Activated naive CD4-positive, alpha-beta T cell treated with anti-CD3 and anti-CD28 coated beads, Interleukin-2, amount 50 U/mL, for 72 hours (primary cell): Measurements from ENCODE around the gene PHOX2A. TPM values are rescaled to one million over a fixed set of nuclear protein-coding genes. Genes with fewer than 3 reads are reported as not detected.
"Not testable (repeated sequence)": the region's sequence is repeated elsewhere in the genome, so short reads cannot be mapped to it uniquely, and the experiment has no call there.

ENCODE experiments used
- ATAC-seq, 2 donors: fragments of 150-1000 bp; cut with Tn5 transposase; 2 replicates each; pipeline ENCODE4 v1.10.0; 2021; ENCODE audit warnings: mild to moderate bottlenecking in 2 of 2, moderate library complexity in 2 of 2
- DNase-seq, 2 donors: peaks; one replicate each; pipeline ENCODE4 v3.0.0; 2021 to 2022; ENCODE audit warnings: low spot score in 2 of 2
- H3K27ac Mint-ChIP-seq, 2 donors: one replicate each; pipeline ENCODE4 v1.8.0; 2022; ENCODE audit warnings: mild to moderate bottlenecking in 2 of 2, mixed read lengths in 2 of 2
- H3K36me3 Mint-ChIP-seq, 2 donors: one replicate each; pipeline ENCODE4 v1.8.0; 2022; ENCODE audit warnings: mixed read lengths in 2 of 2
- H3K9me3 Mint-ChIP-seq, 2 donors: one replicate each; pipeline ENCODE4 v1.8.0; 2022; ENCODE audit warnings: mixed read lengths in 2 of 2
- total RNA-seq, 2 donors: library from RNA; stranded (reverse); gene quantifications; one replicate each; pipeline ENCODE4 v1.2.3, GENCODE V29; 2022

Gene PHOX2A
- total RNA-seq = not detected

DNA sequence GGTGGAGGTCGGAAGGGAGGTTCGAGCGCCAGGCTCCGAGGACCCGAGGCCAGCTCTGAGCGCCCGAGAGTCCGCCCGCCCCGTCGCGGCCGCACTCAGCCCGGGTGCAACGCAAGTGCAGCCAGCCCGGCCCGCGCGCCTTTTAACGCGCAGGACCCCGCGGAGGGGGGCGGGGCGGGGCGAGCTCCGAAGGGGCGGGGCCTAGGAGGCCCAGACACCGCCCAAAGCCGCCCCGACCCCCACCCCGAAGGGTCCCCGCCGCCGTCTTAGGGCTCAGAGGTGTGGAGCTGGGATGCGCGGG lies at the start of gene PHOX2A:
TSS of gene PHOX2A (minus strand) at position 117 of the 301 bp plus-strand sequence. CDS start 172 bp downstream, outside the sequence.
- no peak for DNase-seq
- no peak within 1 kb of the TSS for H3K27ac Mint-ChIP-seq
- H3K9me3 Mint-ChIP-seq = no peaks in the 10 kb centered on the region
- no peak for ATAC-seq
- peaks cover 0 to 10% of the 10 kb centered on the region in 2 donors for H3K36me3 Mint-ChIP-seq

DNA sequence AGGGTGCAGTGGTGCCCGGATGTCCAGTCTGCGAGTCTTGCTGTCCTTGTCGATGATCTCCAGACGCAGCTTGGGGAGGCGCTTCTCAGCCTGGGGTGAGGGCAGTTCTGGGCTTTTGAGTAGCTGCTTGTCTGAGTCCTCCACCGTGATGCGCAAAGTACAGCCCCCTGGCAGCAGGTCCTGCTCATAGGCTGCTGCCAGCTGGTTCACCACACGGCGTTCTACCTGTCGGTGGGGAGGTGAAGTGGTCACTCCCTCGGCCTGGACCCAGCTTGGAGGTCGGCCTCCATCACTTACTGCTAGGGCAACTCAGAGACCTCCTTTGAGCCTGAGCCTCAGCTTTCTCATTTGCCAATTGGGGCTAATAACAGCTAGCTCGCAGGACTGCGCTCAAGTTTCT lies 49.4 kb upstream of the PHOX2A start:
- no peaks in the 10 kb centered on the region for H3K9me3 Mint-ChIP-seq
- no peaks in the 10 kb centered on the region for H3K36me3 Mint-ChIP-seq
- peak in 1 of 2 donors; percentile 51 for DNase-seq
- no peak overlapping the region for H3K27ac Mint-ChIP-seq
- ATAC-seq = no peak

DNA sequence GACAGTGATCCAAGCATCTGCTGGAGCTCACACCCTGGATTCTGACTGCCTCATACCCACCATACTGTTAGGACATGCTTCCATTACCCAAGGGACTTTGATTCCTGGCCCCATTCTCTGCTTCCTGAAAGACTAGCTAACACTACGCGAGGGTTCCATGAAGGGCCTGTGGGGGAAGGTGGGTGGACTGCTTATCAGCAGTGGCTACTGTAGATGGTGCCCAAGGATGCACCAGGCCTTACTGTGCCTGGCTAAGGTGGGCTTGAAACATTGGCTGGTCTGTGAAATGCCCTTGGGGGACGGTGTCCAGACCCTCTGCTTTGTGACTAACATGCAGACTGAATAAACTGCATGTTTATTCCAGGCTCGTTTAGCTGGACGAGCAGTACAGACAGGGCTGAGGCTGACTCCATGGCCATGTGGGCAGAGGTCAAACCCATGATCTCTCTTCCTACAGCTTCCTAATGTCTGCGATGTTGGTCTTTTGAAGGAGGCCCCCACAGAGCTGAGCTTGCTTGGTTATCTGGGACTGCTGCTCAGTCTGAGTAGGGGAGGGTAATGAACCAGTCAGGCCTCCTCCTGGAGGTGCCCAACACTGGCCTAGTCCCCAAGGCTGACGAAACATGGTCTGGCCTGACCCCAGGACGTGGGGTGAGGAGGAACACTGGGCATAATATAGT lies 48.3 kb upstream of the PHOX2A start:
- peak in 1 of 2 donors; percentile 20 for ATAC-seq

DNA sequence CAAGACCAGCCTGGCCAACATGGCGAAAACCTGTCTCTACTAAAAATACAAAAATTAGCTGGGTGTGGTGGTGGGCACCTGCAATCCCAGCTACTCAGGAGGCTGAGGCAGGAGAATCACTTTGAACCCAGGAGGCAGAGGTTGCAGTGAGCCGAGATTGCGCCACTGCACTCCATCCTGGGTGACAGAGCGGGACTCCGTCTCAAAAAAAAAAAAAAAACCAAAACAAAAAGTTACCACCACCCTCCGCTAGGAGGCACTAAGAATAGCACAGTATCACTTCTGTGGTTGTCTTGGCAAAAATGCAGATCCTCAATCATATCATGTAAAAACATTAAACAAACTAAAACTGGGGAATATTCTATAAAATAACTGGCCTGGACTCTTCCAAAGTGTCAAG lies 46.8 kb upstream of the PHOX2A start:
- ATAC-seq = peak in 1 of 2 donors; percentile 57
- peak in 1 of 2 donors; percentile 17 for DNase-seq
- not testable (repeated sequence) for H3K27ac Mint-ChIP-seq, H3K9me3 Mint-ChIP-seq, H3K36me3 Mint-ChIP-seq

More for the DNA sequence above, 48.3 kb upstream of the PHOX2A start:
- H3K27ac Mint-ChIP-seq = no peak overlapping the region
- DNase-seq = peak in 1 of 2 donors; percentile 48
- H3K36me3 Mint-ChIP-seq = no peaks in the 10 kb centered on the region
- H3K9me3 Mint-ChIP-seq = no peaks in the 10 kb centered on the region

DNA sequence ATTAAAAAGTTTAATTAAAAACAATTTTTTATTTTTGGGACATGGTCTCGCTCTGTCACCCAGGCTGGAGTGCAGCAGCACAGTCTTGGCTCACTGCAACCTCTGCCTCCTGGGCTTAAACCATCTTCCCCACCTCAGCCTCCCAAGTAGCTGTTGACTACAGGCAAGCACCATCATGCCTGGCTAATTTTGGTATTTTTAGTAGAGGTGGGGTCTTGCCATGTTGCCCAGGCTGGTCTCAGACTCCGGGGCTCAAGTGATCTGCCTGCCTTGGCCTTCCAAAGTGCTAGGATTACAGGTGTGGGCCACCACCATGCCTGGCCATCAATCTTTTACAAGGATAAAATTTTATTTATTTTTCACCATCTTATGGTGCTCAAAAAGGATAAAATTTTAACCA lies 43.3 kb upstream of the PHOX2A start:
- H3K36me3 Mint-ChIP-seq = no peaks in the 10 kb centered on the region
- no peak overlapping the region for H3K27ac Mint-ChIP-seq
- ATAC-seq (no peak), DNase-seq (no peak)
- no peaks in the 10 kb centered on the region for H3K9me3 Mint-ChIP-seq

DNA sequence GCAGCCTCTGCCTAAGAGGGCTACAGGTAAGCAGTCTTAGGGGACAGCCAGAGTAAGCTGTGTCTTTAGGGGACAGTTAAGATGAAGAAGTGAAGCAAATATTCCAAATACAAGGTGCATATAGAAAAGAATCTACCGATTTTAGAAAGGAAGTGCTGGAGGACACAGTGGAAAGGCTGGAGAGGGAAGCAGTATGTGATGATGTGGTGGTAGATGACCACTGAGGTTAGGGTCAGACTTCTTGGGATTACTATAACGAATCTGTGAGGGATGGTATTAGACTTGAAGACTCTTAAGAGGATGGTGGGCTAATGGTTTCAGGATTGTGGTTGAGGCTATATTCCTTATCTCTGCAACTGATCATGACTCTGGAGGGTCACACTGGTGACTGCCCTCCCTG lies 40.0 kb upstream of the PHOX2A start:
- Mint-ChIP-seq H3K9me3 (peaks cover 4 to 5% of the 10 kb centered on the region in 2 donors), H3K36me3 (peaks cover 0 to 6% of the 10 kb centered on the region in 2 donors), H3K27ac (no peak overlapping the region)
- DNase-seq (no peak), ATAC-seq (no peak)

DNA sequence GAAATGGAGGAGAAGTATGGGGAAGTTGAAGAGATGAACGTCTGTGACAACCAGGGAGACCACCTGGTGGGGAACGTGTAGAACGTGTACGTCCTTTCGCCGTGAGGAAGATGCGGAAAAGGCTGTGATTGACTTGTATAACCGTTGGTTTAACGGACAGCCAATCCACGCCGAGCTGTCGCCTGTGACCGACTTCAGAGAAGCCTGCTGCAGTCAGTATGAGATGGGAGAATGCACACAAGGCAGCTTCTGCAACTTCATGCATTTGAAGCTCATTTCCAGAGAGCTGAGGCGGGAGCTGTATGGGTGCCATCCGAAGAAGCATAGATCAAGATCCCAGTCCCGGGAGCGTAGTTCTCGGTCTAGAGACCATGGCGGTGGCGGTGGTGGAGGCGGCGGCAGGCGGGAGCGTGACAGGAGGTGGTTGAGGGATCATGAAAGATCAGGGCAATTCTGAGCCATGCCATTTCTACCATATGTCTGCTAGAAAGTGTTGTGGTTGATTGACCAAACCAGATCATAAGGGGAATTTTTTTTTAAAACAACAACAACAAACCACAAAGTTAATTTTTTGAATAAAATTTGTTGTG lies 36.8 kb upstream of the PHOX2A start:
- no peak for DNase-seq
- Mint-ChIP-seq H3K36me3 (peaks cover 0 to 6% of the 10 kb centered on the region in 2 donors), H3K27ac (no peak overlapping the region), H3K9me3 (peaks cover 4 to 5% of the 10 kb centered on the region in 2 donors)
- no peak for ATAC-seq

DNA sequence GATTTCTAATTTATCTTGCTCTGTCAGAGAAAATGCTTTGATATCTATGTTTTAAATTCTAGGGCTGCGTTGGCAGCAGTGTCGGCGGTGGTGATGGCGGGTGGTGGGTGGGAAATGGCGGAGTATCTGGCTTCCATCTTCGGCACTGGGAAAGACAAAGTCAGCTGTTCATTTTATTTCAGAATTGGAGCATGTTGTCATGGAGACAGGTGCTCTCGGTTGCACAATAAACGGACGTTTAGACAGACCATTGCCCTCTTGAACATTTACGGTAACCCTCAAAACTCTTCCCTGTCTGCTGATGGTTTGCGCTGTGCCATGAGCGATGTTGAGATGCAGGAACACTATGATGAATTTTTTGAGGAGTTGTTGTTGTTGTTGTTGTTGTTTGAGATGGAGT lies 36.1 kb upstream of the PHOX2A start:
- H3K36me3 Mint-ChIP-seq = peaks cover 0 to 6% of the 10 kb centered on the region in 2 donors
- ATAC-seq (no peak), DNase-seq (no peak)
- no peak overlapping the region for H3K27ac Mint-ChIP-seq
- H3K9me3 Mint-ChIP-seq = peaks cover 4 to 5% of the 10 kb centered on the region in 2 donors

DNA sequence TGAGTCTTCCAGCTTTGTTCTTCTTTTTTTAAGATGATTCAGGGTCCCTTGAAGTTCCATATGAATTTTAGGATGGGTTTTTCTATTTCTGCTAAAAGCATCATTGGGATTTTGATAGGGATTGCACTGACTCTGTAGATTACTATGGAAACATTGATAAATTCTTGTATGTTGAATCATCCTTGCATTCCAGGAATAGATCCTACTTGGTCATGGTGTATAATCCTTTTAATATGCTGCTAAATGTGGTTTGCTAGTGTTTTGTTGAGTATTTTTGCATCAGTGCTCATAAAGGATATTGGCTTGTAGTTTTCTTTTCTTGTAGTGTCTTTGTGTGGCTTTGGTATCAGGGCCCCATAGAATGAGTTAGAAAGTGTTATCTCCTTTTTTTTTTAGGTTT lies 34.9 kb upstream of the PHOX2A start:
- DNase-seq (no peak), ATAC-seq (no peak)
- no peak overlapping the region for H3K27ac Mint-ChIP-seq
- peaks cover 4 to 5% of the 10 kb centered on the region in 2 donors for H3K9me3 Mint-ChIP-seq
- H3K36me3 Mint-ChIP-seq = peaks cover 0 to 6% of the 10 kb centered on the region in 2 donors

DNA sequence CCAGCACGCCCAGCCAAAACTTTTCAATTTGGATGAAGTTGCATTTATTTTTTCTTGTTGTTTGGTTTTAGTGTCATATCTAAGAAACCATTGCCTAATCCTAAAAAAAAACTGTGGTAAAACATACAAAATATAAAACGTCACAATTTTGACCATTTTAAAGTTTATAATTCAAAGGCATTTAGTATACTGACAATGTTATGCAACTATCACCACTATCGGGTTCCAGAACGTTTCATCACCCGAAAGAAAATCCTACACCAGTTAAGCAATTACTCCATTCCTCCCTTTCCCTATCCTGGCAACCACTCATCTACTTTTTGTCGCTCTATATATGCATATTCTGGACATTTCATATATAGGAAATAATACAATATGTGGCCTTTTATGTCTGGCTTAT lies 30.5 kb upstream of the PHOX2A start:
- Mint-ChIP-seq H3K36me3 (no peaks in the 10 kb centered on the region), H3K27ac (no peak overlapping the region), H3K9me3 (no peaks in the 10 kb centered on the region)
- ATAC-seq (no peak), DNase-seq (no peak)

DNA sequence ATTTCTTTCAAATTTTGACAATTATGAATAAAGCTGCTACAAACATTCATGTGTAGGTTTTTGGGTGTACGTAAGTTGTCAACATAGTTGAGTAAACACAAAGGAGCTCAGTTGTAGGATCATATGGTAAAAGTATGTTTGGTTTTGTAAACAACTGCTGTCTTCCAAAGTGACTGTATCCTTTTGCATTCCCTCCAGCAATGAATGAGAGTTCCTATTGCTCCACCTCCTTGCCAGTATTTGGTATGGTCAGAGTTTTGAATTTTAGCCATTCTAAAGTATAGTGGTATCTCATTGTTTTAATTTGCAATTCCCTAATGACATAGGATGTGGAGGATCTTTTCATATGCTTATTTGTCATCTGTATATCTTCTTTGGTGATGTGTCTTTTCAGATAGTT lies 28.0 kb upstream of the PHOX2A start:
- ATAC-seq (no peak), DNase-seq (no peak)
- no peaks in the 10 kb centered on the region for H3K9me3 Mint-ChIP-seq
- H3K36me3 Mint-ChIP-seq = no peaks in the 10 kb centered on the region
- H3K27ac Mint-ChIP-seq = no peak overlapping the region

DNA sequence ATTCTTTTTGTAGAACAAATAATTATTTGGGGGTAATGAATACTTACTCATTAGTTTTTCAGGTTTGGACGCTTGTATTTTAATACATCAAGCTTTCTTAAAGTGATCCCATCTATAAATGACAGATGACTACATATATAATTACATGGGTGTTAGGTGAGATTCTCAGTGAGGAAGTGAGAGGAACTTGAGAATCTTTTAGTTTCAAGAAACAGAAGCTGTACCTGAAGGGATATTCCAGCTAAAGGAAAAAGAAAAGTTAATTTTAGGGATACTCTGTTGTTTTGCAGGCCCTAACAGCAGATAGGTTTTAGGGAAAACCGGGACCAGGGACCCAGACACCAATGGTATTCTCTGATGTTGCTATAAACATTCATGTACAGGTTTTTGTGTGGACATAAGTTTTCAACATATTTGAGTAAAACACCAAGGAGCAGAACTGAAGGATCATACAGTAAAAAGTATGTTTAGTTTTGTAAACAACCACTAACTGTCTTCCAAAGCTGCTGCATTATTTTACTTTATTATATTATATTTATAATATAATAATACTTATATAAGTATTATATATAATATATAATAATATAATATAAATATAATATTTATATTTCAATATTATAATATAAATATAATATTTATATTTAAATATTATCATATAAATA lies 24.1 kb upstream of the PHOX2A start:
- ATAC-seq (no peak), DNase-seq (no peak)
- Mint-ChIP-seq H3K27ac (no peak overlapping the region), H3K9me3 (no peaks in the 10 kb centered on the region), H3K36me3 (no peaks in the 10 kb centered on the region)

DNA sequence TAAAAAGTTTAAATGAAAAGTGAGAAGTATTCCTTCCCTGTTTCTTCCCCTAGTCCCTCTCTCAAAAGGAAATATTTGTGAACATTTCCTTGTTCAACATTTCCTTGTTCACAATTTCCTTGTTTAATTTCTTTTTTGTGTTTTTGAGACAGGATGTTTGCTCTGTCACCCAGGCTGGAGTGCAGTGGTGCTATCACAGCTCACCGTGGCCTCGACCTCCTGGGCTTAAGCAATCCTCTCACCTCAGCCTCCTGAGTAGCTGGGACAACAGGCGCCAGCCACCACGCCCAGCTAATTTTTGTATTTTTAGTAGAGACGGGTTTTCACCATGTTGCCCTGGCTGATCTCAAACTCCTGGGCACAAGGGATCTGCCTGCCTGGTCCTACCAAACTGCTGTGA lies 23.0 kb upstream of the PHOX2A start:
- not testable (repeated sequence) for H3K9me3 Mint-ChIP-seq, H3K27ac Mint-ChIP-seq, H3K36me3 Mint-ChIP-seq, ATAC-seq, DNase-seq

DNA sequence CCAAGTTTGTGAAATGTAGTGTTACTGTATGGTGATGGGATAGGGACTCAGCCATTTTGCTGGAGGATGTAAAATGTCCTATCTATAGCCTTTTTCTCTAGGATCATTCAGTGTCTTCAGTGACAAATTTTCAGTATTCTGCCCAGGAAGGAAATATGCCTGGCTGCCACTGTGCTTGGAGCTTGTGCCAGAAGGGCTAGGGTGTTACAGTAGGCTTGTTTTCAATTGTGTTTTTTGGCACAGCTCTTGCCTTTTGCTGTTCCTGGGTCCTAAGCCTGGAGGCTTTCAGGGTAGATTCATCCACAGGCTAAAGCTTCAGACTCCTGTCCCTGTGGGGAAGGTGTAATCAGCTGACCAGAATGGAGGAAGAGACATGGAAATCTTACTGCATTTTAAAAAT lies 22.0 kb upstream of the PHOX2A start:
- ATAC-seq = no peak
- Mint-ChIP-seq H3K9me3 (no peaks in the 10 kb centered on the region), H3K27ac (no peak overlapping the region), H3K36me3 (no peaks in the 10 kb centered on the region)
- no peak for DNase-seq

DNA sequence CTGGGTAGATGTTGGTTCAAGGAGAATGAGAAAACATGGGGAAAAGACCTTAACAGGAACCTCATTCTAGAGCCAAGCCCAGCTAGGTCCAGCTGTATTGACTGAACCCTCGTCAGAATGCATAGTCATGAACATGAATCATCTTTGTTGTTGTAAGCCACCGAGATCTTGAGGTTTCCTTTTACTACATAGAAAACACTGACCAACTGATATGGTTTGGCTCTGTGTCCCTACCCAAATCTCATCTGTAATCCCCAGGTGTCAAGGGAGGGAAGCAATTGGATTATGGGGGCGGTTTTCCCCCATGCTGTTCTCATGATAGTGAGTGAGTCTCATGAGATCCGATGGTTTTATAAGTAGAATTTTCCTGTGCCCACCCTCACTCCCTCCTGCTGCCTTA lies 19.4 kb upstream of the PHOX2A start:
- Mint-ChIP-seq H3K27ac (no peak overlapping the region), H3K9me3 (no peaks in the 10 kb centered on the region), H3K36me3 (no peaks in the 10 kb centered on the region)
- no peak for DNase-seq
- peak in 1 of 2 donors; percentile 61 for ATAC-seq

DNA sequence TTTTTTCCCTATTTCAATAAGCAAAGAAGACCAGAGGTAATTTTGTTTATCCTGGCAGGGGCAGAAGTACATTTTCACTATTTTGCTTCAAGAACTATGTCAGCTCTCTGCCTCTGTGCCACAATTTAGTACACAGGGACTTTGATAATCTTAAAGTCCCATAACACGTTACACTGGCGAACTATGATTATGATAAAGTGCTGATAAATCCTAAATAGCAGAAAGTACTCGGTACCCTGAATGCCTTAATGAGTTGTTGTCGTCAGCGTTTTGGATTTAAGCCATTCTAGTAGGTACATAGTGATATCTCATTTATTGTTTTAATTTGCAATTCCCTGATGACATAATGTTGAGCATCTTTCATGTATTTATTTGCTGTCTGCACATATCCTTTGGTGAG lies 16.6 kb upstream of the PHOX2A start:
- Mint-ChIP-seq H3K9me3 (no peaks in the 10 kb centered on the region), H3K27ac (no peak overlapping the region), H3K36me3 (no peaks in the 10 kb centered on the region)
- ATAC-seq (no peak), DNase-seq (no peak)

DNA sequence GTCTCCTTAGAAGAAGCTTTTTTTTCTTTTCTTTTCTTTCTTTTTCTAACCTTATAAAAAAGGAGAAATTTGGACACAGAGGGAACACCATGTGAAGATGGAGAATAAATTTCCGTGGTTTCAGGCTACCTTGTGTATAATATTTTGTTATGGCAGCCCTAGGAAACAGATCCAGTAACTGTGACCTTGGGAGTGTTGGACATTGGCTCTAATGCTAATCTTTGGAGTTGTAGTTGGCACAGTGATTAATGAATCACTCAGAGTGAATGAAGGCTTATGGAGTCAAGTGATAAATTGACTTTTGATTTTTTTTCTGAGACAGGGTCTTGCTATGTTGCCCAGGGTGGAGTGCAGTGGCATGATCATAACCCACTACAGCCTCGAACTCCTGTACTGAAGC lies 15.5 kb upstream of the PHOX2A start:
- Mint-ChIP-seq H3K9me3 (no peaks in the 10 kb centered on the region), H3K27ac (no peak overlapping the region), H3K36me3 (no peaks in the 10 kb centered on the region)
- no peak for DNase-seq
- ATAC-seq = no peak

DNA sequence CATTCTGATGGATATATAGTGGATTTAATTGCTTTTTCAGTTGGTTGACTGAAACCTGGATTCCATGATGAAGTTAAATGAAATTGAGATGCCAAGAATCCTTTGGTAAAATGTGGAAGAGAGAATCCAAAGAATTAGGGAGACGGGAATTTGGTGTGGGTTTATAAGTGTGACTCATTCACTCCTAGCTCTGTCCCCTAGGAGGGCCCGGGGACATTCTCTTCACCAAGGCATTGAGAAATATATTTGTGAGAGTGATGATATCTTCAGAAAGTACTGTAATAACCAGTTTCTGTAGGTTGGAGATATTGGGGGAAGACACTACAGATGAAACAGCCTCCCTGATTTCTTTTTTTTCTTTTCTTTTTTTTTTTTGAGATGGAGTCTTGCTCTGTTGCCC lies 13.6 kb upstream of the PHOX2A start:
- DNase-seq = no peak
- Mint-ChIP-seq H3K27ac (no peak overlapping the region), H3K9me3 (no peaks in the 10 kb centered on the region), H3K36me3 (no peaks in the 10 kb centered on the region)
- no peak for ATAC-seq
